Keratinocyte (primary cell): ENCODE data around the gene PARD3. TPM values are rescaled to one million over a fixed set of nuclear protein-coding genes. Genes with fewer than 3 reads are reported as not detected.

ENCODE experiments used
- DNase-seq: peaks from one replicate; pipeline ENCODE4 v3.0.0-alpha.2; 2011; ENCODE audit warnings: low read depth, missing footprints, low spot score
- FAIRE-seq: peaks from 2 replicates; lab custom pipeline; 2011; peaks lifted over from hg19 to GRCh38; lab: Jason Lieb, UNC
- H2AFZ ChIP-seq: 2 replicates; pipeline ENCODE4 v1.6.0; 2012; ENCODE audit warnings: low read length, control low read depth, inconsistent platforms; ENCODE audit not compliant: control insufficient read depth
- H3K27ac ChIP-seq: 2 replicates; pipeline ENCODE4 v1.5.1; 2011; ENCODE audit warnings: low read length; ENCODE audit not compliant: control insufficient read depth, insufficient read depth
- H3K27me3 ChIP-seq: 3 replicates; pipeline ENCODE4 v1.6.0; 2011; ENCODE audit warnings: low read length; ENCODE audit not compliant: control insufficient read depth, insufficient read depth; ENCODE audit errors: extremely low read depth
- H3K36me3 ChIP-seq, 2 experiments: 2 replicates in 1 of 2; 3 replicates in 1 of 2; pipeline ENCODE4 v1.5.1; 2011; ENCODE audit warnings: low read length in 2 of 2, mild to moderate bottlenecking in 1 of 2; ENCODE audit not compliant: control insufficient read depth in 2 of 2, insufficient read depth in 2 of 2; ENCODE audit errors: extremely low read depth in 1 of 2
- H3K4me1 ChIP-seq: 3 replicates; pipeline ENCODE4 v1.5.1; 2011; ENCODE audit warnings: low read length; ENCODE audit not compliant: control insufficient read depth, insufficient read depth; ENCODE audit errors: extremely low read depth
- H3K4me2 ChIP-seq: 3 replicates; pipeline ENCODE4 v1.6.0; 2011; ENCODE audit warnings: low read depth, low read length; ENCODE audit not compliant: control insufficient read depth, insufficient read depth; ENCODE audit errors: extremely low read depth
- H3K4me3 ChIP-seq, 3 experiments: fragments of 200-600 bp in 1 of 3; sonication (generic) in 1 of 3; 2 replicates in 2 of 3; 3 replicates in 1 of 3; pipeline ENCODE4 v1.5.1; 2011 to 2016; ENCODE audit warnings: low read length in 3 of 3, mild to moderate bottlenecking in 3 of 3, control low read depth in 2 of 3, inconsistent platforms in 1 of 3, low read depth in 1 of 3, mixed read lengths in 1 of 3, mixed run types in 1 of 3, moderate library complexity in 1 of 3; ENCODE audit not compliant: control insufficient read depth in 2 of 3, insufficient read depth in 2 of 3; ENCODE audit errors: extremely low read depth in 1 of 3
- H3K79me2 ChIP-seq: 2 replicates; pipeline ENCODE4 v1.6.0; 2012; ENCODE audit warnings: low read length; ENCODE audit not compliant: control insufficient read depth, insufficient read depth
- H3K9ac ChIP-seq: 3 replicates; pipeline ENCODE4 v1.6.0; 2011; ENCODE audit warnings: low read length; ENCODE audit not compliant: control insufficient read depth, insufficient read depth; ENCODE audit errors: extremely low read depth
- H3K9me1 ChIP-seq: 3 replicates; pipeline ENCODE4 v1.6.0; 2011; ENCODE audit warnings: low read length; ENCODE audit not compliant: control insufficient read depth, insufficient read depth; ENCODE audit errors: extremely low read depth
- H3K9me3 ChIP-seq: 2 replicates; pipeline ENCODE4 v1.5.1; 2012; ENCODE audit warnings: low read depth, low read length; ENCODE audit not compliant: control insufficient read depth
- H4K20me1 ChIP-seq: 3 replicates; pipeline ENCODE4 v1.6.0; 2011; ENCODE audit warnings: low read length; ENCODE audit not compliant: control insufficient read depth, insufficient read depth; ENCODE audit errors: extremely low read depth
- EZH2 ChIP-seq: IDR thresholded peaks from one replicate; pipeline ENCODE4 v1.6.1; 2012; ENCODE audit warnings: inconsistent platforms, mild to moderate bottlenecking, low read length, moderate library complexity
- dilution Hi-C: fragments of 300-500 bp; cut with MboI; formaldehyde crosslinking; loops from one replicate; pipeline ENCODE4 v1.7.0; 2020; ENCODE audit warnings: low sequenced_read_pairs; ENCODE audit not compliant: extremely low pct_ligation_motif_present
- polyA plus RNA-seq, 5 experiments: library from polyadenylated mRNA; depleted of rRNA in 3 of 5; stranded (reverse) in 3 of 5; stranded (forward) in 1 of 5; unstranded in 1 of 5; fragments of >200 nt; gene quantifications; 1 replicate in 1 of 5; 2 replicates in 3 of 5; 3 replicates in 1 of 5; pipeline versions ENCODE4 v1.2.1 to v1.2.3, GENCODE V29; 2011 to 2012; ENCODE audit warnings: missing spikeins in 2 of 5, low read depth in 1 of 5, low replicate concordance in 1 of 5
- TF ChIP-seq, protein P1 (sequence below), 3 experiments: IDR thresholded peaks in 1 of 3; conservative IDR thresholded peaks in 1 of 3; optimal IDR thresholded peaks in 1 of 3; 2 replicates in 2 of 3; 3 replicates in 1 of 3; pipeline versions ENCODE3 to v1.5.1; 2011; ENCODE audit warnings: low read length in 3 of 3, mild to moderate bottlenecking in 3 of 3, moderate library complexity in 2 of 3, control low read depth in 1 of 3, inconsistent platforms in 1 of 3; ENCODE audit not compliant: insufficient read depth in 2 of 3; ENCODE audit errors: extremely low read depth in 1 of 3

The PARD3 gene
- polyA plus RNA-seq, 1 donor (not counting 4 experiments of a cell fraction or from before 2014, with no cell fraction given) = 46.4 TPM

DNA sequence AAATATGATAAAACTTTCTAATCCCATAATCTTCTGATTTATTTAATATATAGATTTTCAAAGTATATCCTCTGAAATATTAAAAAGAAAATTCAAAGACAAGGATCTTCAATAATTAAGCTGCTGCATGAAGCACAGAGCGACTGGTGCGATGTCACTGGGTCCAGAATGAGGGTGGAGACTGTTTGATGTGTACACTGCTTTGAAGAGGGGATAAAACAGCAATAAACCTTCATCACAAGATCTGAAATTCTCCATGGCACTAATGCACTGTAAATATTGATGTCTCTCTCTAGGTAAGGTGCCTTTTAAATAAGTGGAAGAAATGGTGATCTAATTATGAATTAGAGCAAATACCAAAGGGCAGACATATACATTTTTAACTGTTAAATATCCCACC lies 337.8 kb downstream of the PARD3 start:
- Histone ChIP-seq H3K79me2 (peaks cover 2% of the 10 kb centered on the region), H3K4me2 (no peak overlapping the region), H3K4me3 (no peak overlapping the region), H3K9me1 (peaks cover 2% of the 10 kb centered on the region), H3K27ac (no peak overlapping the region), H3K27me3 (no peaks in the 10 kb centered on the region), H4K20me1 (no peaks in the 10 kb centered on the region), H3K36me3 (no peaks in the 10 kb centered on the region), H3K9ac (no peak overlapping the region), H2AFZ (no peak overlapping the region), H3K9me3 (no peaks in the 10 kb centered on the region), H3K4me1 (peaks cover 13% of the 10 kb centered on the region)
- TF ChIP-seq, protein P1, sequence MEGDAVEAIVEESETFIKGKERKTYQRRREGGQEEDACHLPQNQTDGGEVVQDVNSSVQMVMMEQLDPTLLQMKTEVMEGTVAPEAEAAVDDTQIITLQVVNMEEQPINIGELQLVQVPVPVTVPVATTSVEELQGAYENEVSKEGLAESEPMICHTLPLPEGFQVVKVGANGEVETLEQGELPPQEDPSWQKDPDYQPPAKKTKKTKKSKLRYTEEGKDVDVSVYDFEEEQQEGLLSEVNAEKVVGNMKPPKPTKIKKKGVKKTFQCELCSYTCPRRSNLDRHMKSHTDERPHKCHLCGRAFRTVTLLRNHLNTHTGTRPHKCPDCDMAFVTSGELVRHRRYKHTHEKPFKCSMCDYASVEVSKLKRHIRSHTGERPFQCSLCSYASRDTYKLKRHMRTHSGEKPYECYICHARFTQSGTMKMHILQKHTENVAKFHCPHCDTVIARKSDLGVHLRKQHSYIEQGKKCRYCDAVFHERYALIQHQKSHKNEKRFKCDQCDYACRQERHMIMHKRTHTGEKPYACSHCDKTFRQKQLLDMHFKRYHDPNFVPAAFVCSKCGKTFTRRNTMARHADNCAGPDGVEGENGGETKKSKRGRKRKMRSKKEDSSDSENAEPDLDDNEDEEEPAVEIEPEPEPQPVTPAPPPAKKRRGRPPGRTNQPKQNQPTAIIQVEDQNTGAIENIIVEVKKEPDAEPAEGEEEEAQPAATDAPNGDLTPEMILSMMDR (optimal IDR thresholded peaks at IDR 0.05 in 1 of 3, IDR thresholded peaks at IDR 0.05 in 1 of 3, conservative IDR thresholded peaks at IDR 0.05 in 1 of 3; ENCODE audit: extremely low read depth in 1 of 3, insufficient read depth in 2 of 3, low read length in 3 of 3) = no peak
- TF ChIP-seq EZH2 = no peak
- FAIRE-seq = no peak
- dilution Hi-C loops = no loop called here
- no peak for DNase-seq

DNA sequence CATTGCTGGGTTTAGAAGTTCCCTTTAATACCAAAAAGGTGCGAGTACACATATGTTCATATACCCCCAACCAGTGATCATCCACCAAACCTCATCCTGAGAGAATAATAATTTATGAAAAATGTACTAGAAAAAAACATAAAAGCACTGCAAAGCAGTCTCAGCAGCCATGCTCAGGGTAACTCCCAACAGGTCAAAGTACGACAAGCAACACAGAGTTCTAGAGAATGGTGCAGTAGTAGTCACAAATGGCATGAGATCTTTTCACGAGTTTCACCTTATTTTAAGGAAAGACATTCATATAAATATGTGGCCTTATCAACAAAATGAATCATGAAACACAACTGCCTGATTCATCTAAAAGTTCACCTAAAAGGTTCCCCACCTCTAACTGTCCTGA lies 338.5 kb downstream of the PARD3 start:
- TF ChIP-seq, protein P1 (optimal IDR thresholded peaks at IDR 0.05 in 1 of 3, IDR thresholded peaks at IDR 0.05 in 1 of 3, conservative IDR thresholded peaks at IDR 0.05 in 1 of 3; ENCODE audit: extremely low read depth in 1 of 3, insufficient read depth in 2 of 3, low read length in 3 of 3) = no peak
- TF ChIP-seq EZH2 = no peak
- H3K9me1 ChIP-seq = peaks cover 2% of the 10 kb centered on the region
- dilution Hi-C loops = no loop called here
- no peaks in the 10 kb centered on the region for H3K79me2 ChIP-seq
- peaks cover 14% of the 10 kb centered on the region for H3K4me1 ChIP-seq
- H3K27me3 ChIP-seq = no peaks in the 10 kb centered on the region
- DNase-seq (no peak), FAIRE-seq (no peak)
- no peaks in the 10 kb centered on the region for H4K20me1 ChIP-seq
- no peak overlapping the region for H3K9ac ChIP-seq
- H2AFZ ChIP-seq = no peak overlapping the region
- H3K4me3 ChIP-seq = no peak overlapping the region
- H3K9me3 ChIP-seq = no peaks in the 10 kb centered on the region
- no peaks in the 10 kb centered on the region for H3K36me3 ChIP-seq
- H3K27ac ChIP-seq = no peak overlapping the region
- H3K4me2 ChIP-seq = no peak overlapping the region
